Hepatocyte (in vitro differentiated cells): ENCODE data around the gene NRG3. TPM values are rescaled to one million over a fixed set of nuclear protein-coding genes. Genes with fewer than 3 reads are reported as not detected.

Source experiments
- DNase-seq: peaks from one replicate; pipeline ENCODE4 v3.0.0-alpha.2; 2016; ENCODE audit warnings: low spot score
- H2AFZ ChIP-seq: fragments of 200-600 bp; sonication (generic); 2 replicates; pipeline ENCODE4 v1.6.0; 2016; ENCODE audit warnings: antibody characterized with exemption, mild to moderate bottlenecking
- H3K27ac ChIP-seq: fragments of 200-600 bp; sonication (generic); 2 replicates; pipeline ENCODE4 v1.5.1; 2016; ENCODE audit warnings: mild to moderate bottlenecking
- H3K27me3 ChIP-seq: fragments of 200-600 bp; sonication (generic); 2 replicates; pipeline ENCODE4 v1.6.1; 2016
- H3K36me3 ChIP-seq: fragments of 200-600 bp; sonication (generic); replicated peaks from 2 replicates; pipeline ENCODE4 v1.5.1; 2016; ENCODE audit warnings: low read depth; ENCODE audit not compliant: insufficient read depth
- H3K4me1 ChIP-seq: fragments of 200-600 bp; sonication (generic); 2 replicates; pipeline ENCODE4 v1.5.1; 2016; ENCODE audit warnings: mild to moderate bottlenecking, moderate library complexity; ENCODE audit not compliant: insufficient read depth
- H3K4me2 ChIP-seq: fragments of 200-600 bp; sonication (generic); 2 replicates; pipeline ENCODE4 v1.6.0; 2016
- H3K4me3 ChIP-seq: fragments of 200-600 bp; sonication (generic); 2 replicates; pipeline ENCODE4 v1.5.1; 2016; ENCODE audit warnings: mild to moderate bottlenecking
- H3K79me2 ChIP-seq: fragments of 200-600 bp; sonication (generic); 2 replicates; pipeline ENCODE4 v1.6.0; 2017; ENCODE audit warnings: mild to moderate bottlenecking
- H3K9me2 ChIP-seq: fragments of 200-600 bp; sonication (generic); replicated peaks from 2 replicates; pipeline ENCODE4 v1.6.0; 2017; ENCODE audit warnings: mild to moderate bottlenecking; ENCODE audit not compliant: insufficient read depth
- H3K9me3 ChIP-seq: fragments of 200-600 bp; sonication (generic); 2 replicates; pipeline ENCODE4 v1.5.1; 2016; ENCODE audit warnings: low read depth, mild to moderate bottlenecking
- H4K20me1 ChIP-seq: fragments of 200-600 bp; sonication (generic); 2 replicates; pipeline ENCODE4 v1.6.0; 2016; ENCODE audit warnings: mild to moderate bottlenecking; ENCODE audit not compliant: insufficient read depth, poor library complexity, severe bottlenecking
- CTCF ChIP-seq: fragments of 200-600 bp; sonication (generic); IDR thresholded peaks from 2 replicates; pipeline ENCODE4 v1.5.1; 2016; ENCODE audit warnings: antibody characterized with exemption, mild to moderate bottlenecking; ENCODE audit not compliant: poor library complexity
- EZH2 ChIP-seq: fragments of 200-600 bp; sonication (generic); IDR thresholded peaks from 2 replicates; pipeline ENCODE4 v1.6.1; 2016; ENCODE audit warnings: antibody characterized with exemption, mild to moderate bottlenecking, borderline replicate concordance
- EZH2phosphoT487 ChIP-seq: fragments of 200-600 bp; sonication (generic); IDR thresholded peaks from one replicate; pipeline ENCODE4 v1.6.1; 2018; ENCODE audit warnings: antibody characterized with exemption, mild to moderate bottlenecking, low read depth, moderate library complexity; ENCODE audit not compliant: unreplicated experiment, severe bottlenecking
- WGBS: methylation state at CpG from one replicate; pipeline ENCODE4 v1.1.6; 2016; ENCODE audit warnings: low lambda C conversion rate; ENCODE audit errors: missing lambda C conversion rate; 5-methylcytosine and 5-hydroxymethylcytosine counted together
- polyA plus RNA-seq: library from polyadenylated mRNA; unstranded; fragments of >200 nt; fragmentation: Nextera tagmentation; extraction: Ambion mirVana; gene quantifications from 2 replicates; pipeline ENCODE4 v1.2.1, GENCODE V29; 2016
- total RNA-seq: library from RNA; depleted of rRNA; stranded (reverse); fragments of >200 nt; gene quantifications from 2 replicates; pipeline ENCODE4 v1.2.3, GENCODE V29; 2014

Gene NRG3
- total and polyA plus RNA-seq, 2 experiments from 2014 or later, result 0.57 to 2.0 TPM

DNA sequence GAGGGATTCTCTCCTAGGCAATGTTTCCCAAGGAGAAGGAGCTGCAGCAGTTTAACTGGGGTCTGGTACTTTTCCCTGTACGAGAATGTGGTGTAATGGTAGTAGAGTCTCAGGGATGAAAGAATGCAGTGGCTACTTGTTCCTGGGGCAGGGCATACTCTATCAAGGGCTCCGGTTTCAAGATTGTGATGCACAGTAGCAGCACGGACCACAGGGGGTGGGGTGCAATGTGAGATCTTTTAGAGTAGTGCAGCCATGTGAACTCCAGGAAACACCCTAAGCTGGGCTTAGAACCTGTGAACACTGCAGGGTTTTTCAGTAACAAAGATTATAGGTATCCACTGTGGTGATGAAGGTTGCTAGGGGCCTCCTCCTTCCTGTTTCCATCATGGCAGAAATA is 903.9 kb downstream of the NRG3 start:
- Histone ChIP-seq H4K20me1 (no peaks in the 10 kb centered on the region), H3K79me2 (no peaks in the 10 kb centered on the region), H2AFZ (no peak overlapping the region), H3K9me3 (no peaks in the 10 kb centered on the region), H3K36me3 (no peaks in the 10 kb centered on the region), H3K4me2 (no peak overlapping the region), H3K4me3 (no peak overlapping the region), H3K27me3 (no peaks in the 10 kb centered on the region), H3K9me2 (no peaks in the 10 kb centered on the region), H3K4me1 (no peaks in the 10 kb centered on the region), H3K27ac (no peak overlapping the region)
- no peak for TF ChIP-seq EZH2phosphoT487
- TF ChIP-seq CTCF, result no peak
- no peak for TF ChIP-seq EZH2
- no peak for DNase-seq
- WGBS, result 74% methylated on average over 3 of the region's 3 CpGs

DNA sequence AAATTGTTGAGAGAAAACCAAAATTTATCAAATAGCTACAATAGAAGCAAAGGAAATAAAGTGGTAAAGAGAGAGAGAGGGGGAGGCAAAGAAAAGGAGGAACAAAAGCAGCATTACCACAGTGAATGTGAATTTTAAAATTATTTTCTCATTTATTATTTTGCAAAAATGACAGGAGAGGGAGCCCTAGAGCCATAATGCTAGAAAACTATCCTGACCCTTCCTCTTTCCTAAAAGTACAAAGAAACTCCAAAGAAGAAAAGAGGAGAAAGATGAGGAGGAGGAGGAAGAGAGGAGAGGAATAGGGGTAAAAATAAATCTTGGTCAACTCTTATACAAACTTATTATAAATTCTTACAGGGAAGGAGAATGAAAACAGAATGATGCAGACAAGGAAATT is 921.5 kb downstream of the NRG3 start:
- no peaks in the 10 kb centered on the region for H3K79me2 ChIP-seq
- TF ChIP-seq CTCF, result peak; percentile 73
- TF ChIP-seq EZH2phosphoT487, result no peak
- H3K27me3 ChIP-seq, result no peaks in the 10 kb centered on the region
- H3K4me1 ChIP-seq, result no peaks in the 10 kb centered on the region
- H3K27ac ChIP-seq, result no peak overlapping the region
- peak overlapping the region; percentile 24 for H2AFZ ChIP-seq
- H3K36me3 ChIP-seq, result no peaks in the 10 kb centered on the region
- H3K9me3 ChIP-seq, result no peaks in the 10 kb centered on the region
- DNase-seq, result no peak
- no peak overlapping the region for H3K4me2 ChIP-seq
- H3K9me2 ChIP-seq, result no peaks in the 10 kb centered on the region
- H4K20me1 ChIP-seq, result no peaks in the 10 kb centered on the region
- no peak overlapping the region for H3K4me3 ChIP-seq

DNA sequence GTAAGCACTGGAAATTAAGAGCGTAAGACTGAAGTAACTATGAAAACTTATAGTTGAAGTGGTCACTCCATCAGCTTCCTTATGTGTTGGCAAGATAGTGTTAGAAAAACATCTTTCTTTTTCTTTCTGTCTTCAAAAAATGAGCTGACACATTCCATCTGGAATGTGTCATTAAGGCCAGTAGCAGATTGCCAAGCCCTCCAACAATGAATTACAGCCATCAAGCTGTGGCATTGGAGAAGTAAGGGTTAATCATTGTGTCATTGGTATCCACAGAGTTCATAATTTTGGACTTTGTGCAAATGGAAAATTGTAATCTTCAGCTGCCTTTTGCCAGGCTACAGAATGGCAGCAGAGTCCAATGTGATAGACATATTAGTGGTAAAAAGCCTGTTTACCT is 926.3 kb downstream of the NRG3 start:
- TF ChIP-seq EZH2 (no peak), CTCF (no peak), EZH2phosphoT487 (no peak)
- Histone ChIP-seq H3K79me2 (no peaks in the 10 kb centered on the region), H3K9me2 (no peaks in the 10 kb centered on the region), H3K9me3 (no peaks in the 10 kb centered on the region), H2AFZ (no peak overlapping the region), H4K20me1 (no peaks in the 10 kb centered on the region), H3K4me2 (no peak overlapping the region), H3K4me1 (no peaks in the 10 kb centered on the region), H3K4me3 (no peak overlapping the region), H3K27me3 (no peaks in the 10 kb centered on the region), H3K36me3 (no peaks in the 10 kb centered on the region), H3K27ac (no peak overlapping the region)
- DNase-seq, result peak; percentile 11
- 94% methylated on average over 1 of the region's 1 CpG for WGBS

DNA sequence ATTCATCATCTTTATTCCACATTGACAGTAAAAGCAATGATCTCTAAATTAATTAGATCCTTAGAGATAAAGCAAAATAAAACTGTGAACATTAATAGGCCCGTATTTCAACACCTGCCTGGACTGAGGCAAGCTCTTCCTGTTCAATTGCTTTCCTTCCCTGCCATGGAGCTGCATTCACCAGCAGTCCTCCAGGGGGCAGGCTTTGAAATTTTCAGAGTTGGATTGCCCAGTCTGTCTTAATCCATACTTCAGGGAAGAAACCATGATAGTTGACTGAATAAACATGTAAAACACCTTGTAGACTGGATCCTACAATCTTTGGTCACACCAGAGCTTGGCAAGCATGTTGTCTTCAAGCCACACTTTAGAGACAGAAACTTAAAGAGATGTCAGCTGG is 936.6 kb downstream of the NRG3 start:
- 88% methylated on average over 1 of the region's 1 CpG for WGBS
- no peaks in the 10 kb centered on the region for H4K20me1 ChIP-seq
- H3K9me3 ChIP-seq, result no peaks in the 10 kb centered on the region
- H3K79me2 ChIP-seq, result no peaks in the 10 kb centered on the region
- H3K27ac ChIP-seq, result no peak overlapping the region
- no peaks in the 10 kb centered on the region for H3K27me3 ChIP-seq
- no peak overlapping the region for H2AFZ ChIP-seq
- H3K4me1 ChIP-seq, result peaks cover 5% of the 10 kb centered on the region
- no peak for DNase-seq
- no peak overlapping the region for H3K4me2 ChIP-seq
- no peak overlapping the region for H3K4me3 ChIP-seq
- no peaks in the 10 kb centered on the region for H3K9me2 ChIP-seq
- TF ChIP-seq EZH2 (no peak), CTCF (peak; percentile 40)
- no peaks in the 10 kb centered on the region for H3K36me3 ChIP-seq
